PC-9 (cell line): ENCODE data around the gene EIF5B.

Experiments used
- CTCF ChIP-seq: fragments of 200-600 bp; sonication (generic); conservative IDR thresholded peaks from 2 replicates; pipeline ENCODE4 v1.6.1; 2017; ENCODE audit warnings: mixed run types, antibody characterized with exemption, mild to moderate bottlenecking, moderate library complexity
- EZH2 ChIP-seq: fragments of 200-600 bp; sonication (generic); IDR thresholded peaks from 2 replicates; pipeline ENCODE4 v1.8.0; 2017; ENCODE audit warnings: antibody characterized with exemption, low read depth

GRCh38 chr2:99395589-99396130 lies 58.5 kb downstream of the EIF5B start:
- TF ChIP-seq EZH2 (no peak), CTCF (no peak)
